Fibroblast of lung (primary cell): ENCODE results near the gene CYP2A6. TPM values are rescaled to one million over a fixed set of nuclear protein-coding genes. Genes with fewer than 3 reads are reported as not detected.

Experiments
- DNase-seq, 2 donors: peaks; one replicate each; pipeline versions ENCODE4 v3.0.0 to v3.0.0-alpha.2; 2010; ENCODE audit warnings: low read depth in 2 of 2
- H2AFZ ChIP-seq: 2 replicates; pipeline ENCODE4 v1.5.1; 2012; ENCODE audit warnings: low read length, control low read depth, inconsistent platforms
- H3K27ac ChIP-seq: 2 replicates; pipeline ENCODE4 v1.5.1; 2011; ENCODE audit warnings: low read length, control low read depth; ENCODE audit not compliant: insufficient read depth
- H3K27me3 ChIP-seq: 2 replicates; pipeline ENCODE4 v1.5.1; 2011; ENCODE audit warnings: mild to moderate bottlenecking, low read length; ENCODE audit not compliant: control insufficient read depth, insufficient read depth
- H3K36me3 ChIP-seq: 2 replicates; pipeline ENCODE4 v1.5.1; 2011; ENCODE audit warnings: low read length; ENCODE audit not compliant: control insufficient read depth, insufficient read depth
- H3K4me1 ChIP-seq: 2 replicates; pipeline ENCODE4 v1.5.1; 2011; ENCODE audit warnings: low read length; ENCODE audit not compliant: control insufficient read depth, insufficient read depth; ENCODE audit errors: extremely low read depth
- H3K4me2 ChIP-seq: 2 replicates; pipeline ENCODE4 v1.5.1; 2011; ENCODE audit warnings: low read length, control low read depth; ENCODE audit not compliant: insufficient read depth; ENCODE audit errors: extremely low read depth
- H3K4me3 ChIP-seq, 4 experiments: fragments of 200-600 bp in 1 of 4; sonication (generic) in 1 of 4; replicated peaks in 1 of 4; 2 replicates each; pipeline ENCODE4 v1.5.1; 2011 to 2016; ENCODE audit warnings: low read length in 4 of 4, low read depth in 3 of 4, mild to moderate bottlenecking in 3 of 4, control low read depth in 2 of 4, inconsistent platforms in 1 of 4, mixed read lengths in 1 of 4; ENCODE audit not compliant: insufficient read depth in 1 of 4; ENCODE audit errors: control extremely low read depth in 1 of 4
- H3K79me2 ChIP-seq: 2 replicates; pipeline ENCODE4 v1.5.1; 2012; ENCODE audit warnings: mild to moderate bottlenecking, low read length, inconsistent platforms; ENCODE audit not compliant: control insufficient read depth, insufficient read depth
- H3K9ac ChIP-seq: 2 replicates; pipeline ENCODE4 v1.5.1; 2011; ENCODE audit warnings: mild to moderate bottlenecking, low read length, control low read depth; ENCODE audit not compliant: insufficient read depth
- H3K9me3 ChIP-seq: 2 replicates; pipeline ENCODE4 v1.5.1; 2012; ENCODE audit warnings: low read depth, low read length; ENCODE audit not compliant: control insufficient read depth, insufficient read depth
- H4K20me1 ChIP-seq: 2 replicates; pipeline ENCODE4 v1.5.1; 2011; ENCODE audit warnings: low read length; ENCODE audit not compliant: control insufficient read depth, insufficient read depth; ENCODE audit errors: extremely low read depth
- EZH2 ChIP-seq: IDR thresholded peaks from 2 replicates; pipeline ENCODE4 v1.5.1; 2012; ENCODE audit warnings: low read length, control low read depth, mild to moderate bottlenecking; ENCODE audit errors: missing control alignments
- polyA plus RNA-seq, 2 donors: library from polyadenylated mRNA; depleted of rRNA in 1 of 2; stranded (reverse) in 1 of 2; unstranded in 1 of 2; fragments of >200 nt; gene quantifications; 2 replicates each; pipeline ENCODE4 v1.2.1, GENCODE V29; 2011 to 2012; ENCODE audit warnings: missing spikeins in 1 of 2
- total RNA-seq: library from RNA; depleted of rRNA; stranded (reverse); fragments of >200 nt; gene quantifications from 2 replicates; pipeline ENCODE4 v1.2.1, GENCODE V29; 2014
- TF ChIP-seq, protein P1 (sequence below), 2 donors: IDR thresholded peaks in 1 of 2; conservative IDR thresholded peaks in 1 of 2; 1 replicate in 1 of 2; 2 replicates in 1 of 2; pipeline ENCODE4 v1.5.1; 2011 to 2012; ENCODE audit warnings: low read length in 2 of 2, control low read depth in 1 of 2, inconsistent platforms in 1 of 2, low read depth in 1 of 2, mild to moderate bottlenecking in 1 of 2

The CYP2A6 gene
- total and polyA plus RNA-seq, 2 donors (not counting 1 experiment from before 2014, with no cell fraction given), result not detected

DNA sequence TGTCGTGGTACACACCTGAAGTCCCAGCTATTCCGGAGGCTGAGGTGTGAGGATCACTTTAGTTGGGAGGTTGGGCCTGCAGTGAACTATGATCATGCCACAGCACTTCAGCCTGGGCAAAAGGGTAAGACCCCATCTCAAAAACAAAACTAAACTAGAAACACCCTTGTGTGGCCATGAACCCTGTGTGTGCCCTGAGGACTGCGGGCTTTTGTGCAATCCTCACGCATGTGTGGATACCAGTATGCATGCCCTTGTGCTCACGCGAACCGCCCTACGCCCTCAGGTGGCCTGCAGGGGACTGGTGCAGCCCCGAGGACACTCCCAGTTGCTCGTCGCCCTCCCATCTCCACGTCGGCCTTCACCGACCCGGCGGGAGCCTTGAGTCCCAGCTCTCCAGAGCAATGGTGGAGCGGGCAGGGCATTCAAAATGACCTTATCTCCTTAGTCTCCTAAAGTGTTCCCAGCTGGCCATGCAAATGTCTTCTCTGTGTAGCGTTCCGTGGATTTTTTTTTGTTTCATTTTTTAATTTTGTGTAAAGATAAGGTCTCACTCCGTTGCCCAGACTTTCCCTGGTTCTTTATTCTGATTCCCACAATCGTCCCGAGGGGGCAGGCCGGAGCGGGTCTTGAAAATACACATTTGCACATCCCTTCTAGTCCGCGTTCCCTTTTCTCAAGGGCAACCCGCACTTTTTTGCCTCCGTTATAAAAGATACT is 52.1 kb downstream of the CYP2A6 start:
- H2AFZ ChIP-seq, result peak overlapping the region; percentile 80
- no peaks in the 10 kb centered on the region for H3K27me3 ChIP-seq
- peaks cover 37% of the 10 kb centered on the region for H3K79me2 ChIP-seq
- peaks cover 29% of the 10 kb centered on the region for H3K4me1 ChIP-seq
- peaks cover 2% of the 10 kb centered on the region for H4K20me1 ChIP-seq
- H3K9ac ChIP-seq, result peak overlapping the region; percentile 55
- H3K27ac ChIP-seq, result peak overlapping the region; percentile 61
- peak overlapping the region; percentile 59 for H3K4me2 ChIP-seq
- no peak for TF ChIP-seq EZH2
- TF ChIP-seq, protein P1, sequence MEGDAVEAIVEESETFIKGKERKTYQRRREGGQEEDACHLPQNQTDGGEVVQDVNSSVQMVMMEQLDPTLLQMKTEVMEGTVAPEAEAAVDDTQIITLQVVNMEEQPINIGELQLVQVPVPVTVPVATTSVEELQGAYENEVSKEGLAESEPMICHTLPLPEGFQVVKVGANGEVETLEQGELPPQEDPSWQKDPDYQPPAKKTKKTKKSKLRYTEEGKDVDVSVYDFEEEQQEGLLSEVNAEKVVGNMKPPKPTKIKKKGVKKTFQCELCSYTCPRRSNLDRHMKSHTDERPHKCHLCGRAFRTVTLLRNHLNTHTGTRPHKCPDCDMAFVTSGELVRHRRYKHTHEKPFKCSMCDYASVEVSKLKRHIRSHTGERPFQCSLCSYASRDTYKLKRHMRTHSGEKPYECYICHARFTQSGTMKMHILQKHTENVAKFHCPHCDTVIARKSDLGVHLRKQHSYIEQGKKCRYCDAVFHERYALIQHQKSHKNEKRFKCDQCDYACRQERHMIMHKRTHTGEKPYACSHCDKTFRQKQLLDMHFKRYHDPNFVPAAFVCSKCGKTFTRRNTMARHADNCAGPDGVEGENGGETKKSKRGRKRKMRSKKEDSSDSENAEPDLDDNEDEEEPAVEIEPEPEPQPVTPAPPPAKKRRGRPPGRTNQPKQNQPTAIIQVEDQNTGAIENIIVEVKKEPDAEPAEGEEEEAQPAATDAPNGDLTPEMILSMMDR (conservative IDR thresholded peaks at IDR 0.05 in 1 of 2, IDR thresholded peaks at IDR 0.05 in 1 of 2; ENCODE audit: low read depth in 1 of 2, low read length in 2 of 2), result peak; percentile 50 to 61
- H3K9me3 ChIP-seq, result no peaks in the 10 kb centered on the region
- peak; percentile 52 to 55 for DNase-seq
- H3K4me3 ChIP-seq, result peak overlapping the region; percentile 45 to 81 (median 59)
- peaks cover 13% of the 10 kb centered on the region for H3K36me3 ChIP-seq

DNA sequence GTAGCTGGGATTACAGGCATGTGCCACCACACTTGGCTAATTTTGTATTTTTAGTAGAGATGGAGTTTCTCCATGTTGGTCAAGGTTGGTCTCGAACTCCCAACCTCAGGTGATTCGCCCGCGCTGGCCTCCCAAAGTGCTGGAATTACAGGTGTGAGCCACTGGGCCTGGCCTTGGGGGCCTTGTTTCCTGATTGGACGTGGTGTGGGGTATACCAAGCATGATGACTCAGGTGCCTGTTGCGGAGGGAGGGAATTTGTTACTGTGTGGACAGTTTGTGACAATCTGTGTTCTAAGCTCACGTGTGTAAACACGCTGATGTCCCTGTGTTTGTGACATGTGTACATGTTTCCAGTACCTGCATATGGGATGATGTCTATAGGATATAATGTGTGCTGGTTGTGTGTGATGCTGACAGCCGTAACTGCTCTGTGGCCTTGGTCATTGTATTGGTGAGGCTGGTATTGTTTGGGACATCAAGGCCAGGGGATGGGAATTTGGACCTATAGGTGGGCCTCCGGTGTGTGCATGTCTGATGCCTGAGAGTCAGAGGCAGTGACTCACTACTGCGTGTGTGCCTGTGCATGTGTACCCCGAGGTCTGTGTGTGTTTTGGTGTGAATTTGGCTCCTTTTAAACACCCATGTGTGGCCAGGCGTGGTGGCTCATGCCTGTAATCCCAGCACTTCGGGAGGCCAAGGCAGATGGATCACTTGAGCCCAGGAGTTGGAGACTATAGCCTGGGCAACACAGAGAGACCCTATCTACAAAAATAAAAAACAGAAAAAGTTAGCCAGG is 52.9 kb downstream of the CYP2A6 start:
- Histone ChIP-seq H3K4me2 (no peak overlapping the region), H3K9me3 (no peaks in the 10 kb centered on the region), H3K4me1 (peaks cover 22% of the 10 kb centered on the region), H3K27me3 (no peaks in the 10 kb centered on the region), H3K27ac (peak overlapping the region; percentile 61), H3K9ac (no peak overlapping the region), H3K79me2 (peaks cover 29% of the 10 kb centered on the region), H3K36me3 (peaks cover 9% of the 10 kb centered on the region), H3K4me3 (peak overlapping the region in 1 of 4 experiments; percentile 66), H2AFZ (no peak overlapping the region), H4K20me1 (peaks cover 2% of the 10 kb centered on the region)
- DNase-seq, result no peak
- no peak for TF ChIP-seq EZH2

Other genes with a start within 250 kb of the CYP2A6 start
- 46.4 and 60.9 TPM in 2 replicates for gene LTBP4, start 249.1 kb downstream of the CYP2A6 start, total RNA-seq
- gene LTBP4, start 249.1 kb downstream of the CYP2A6 start, polyA plus RNA-seq, result 29.6 and 31.7 TPM in 2 replicates
- gene NUMBL, start 159.8 kb downstream of the CYP2A6 start, total RNA-seq, result 30.6 and 33.4 TPM in 2 replicates
- 26.2 and 28.2 TPM in 2 replicates for gene NUMBL, start 159.8 kb downstream of the CYP2A6 start, polyA plus RNA-seq
- 28.0 and 43.4 TPM in 2 replicates for gene COQ8B, start 133.6 kb downstream of the CYP2A6 start, total RNA-seq
- gene COQ8B, start 133.6 kb downstream of the CYP2A6 start, polyA plus RNA-seq, result 13.7 and 16.7 TPM in 2 replicates
- gene ITPKC, start 133.3 kb downstream of the CYP2A6 start, total RNA-seq, result 19.5 and 23.1 TPM in 2 replicates
- gene ITPKC, start 133.3 kb downstream of the CYP2A6 start, polyA plus RNA-seq, result 6.5 TPM in 2 replicates
- gene ACTMAP, start 100.0 kb downstream of the CYP2A6 start, total RNA-seq, result 0.51 and 1.8 TPM in 2 replicates
- 2.2 and 2.5 TPM in 2 replicates for gene ACTMAP, start 100.0 kb downstream of the CYP2A6 start, polyA plus RNA-seq
- 22.1 and 41.9 TPM in 2 replicates for gene SNRPA, start 99.2 kb downstream of the CYP2A6 start, total RNA-seq
- 74.4 and 134 TPM in 2 replicates for gene SNRPA, start 99.2 kb downstream of the CYP2A6 start, polyA plus RNA-seq
- gene MIA, start 74.9 kb downstream of the CYP2A6 start, total RNA-seq, result 0.26 TPM in 1 of 2 replicates, not detected in the other
- gene MIA, start 74.9 kb downstream of the CYP2A6 start, polyA plus RNA-seq, result 0.99 TPM in 1 of 2 replicates, not detected in the other
- gene RAB4B, start 72.2 kb downstream of the CYP2A6 start, total RNA-seq, result 4.4 and 10.6 TPM in 2 replicates
- 11.8 and 12.8 TPM in 2 replicates for gene RAB4B, start 72.2 kb downstream of the CYP2A6 start, polyA plus RNA-seq
- gene EGLN2, start 51.3 kb downstream of the CYP2A6 start, total RNA-seq, result 83.2 and 106 TPM in 2 replicates
- 27.3 and 33.9 TPM in 2 replicates for gene EGLN2, start 51.3 kb downstream of the CYP2A6 start, polyA plus RNA-seq
- gene CYP2A7, start 31.8 kb upstream of the CYP2A6 start, total RNA-seq, result not detected in 2 replicates
- not detected in 2 replicates for gene CYP2A7, start 31.8 kb upstream of the CYP2A6 start, polyA plus RNA-seq
- gene CYP2B6, start 140.8 kb upstream of the CYP2A6 start, total RNA-seq, result not detected in 2 replicates
- not detected in 2 replicates for gene CYP2B6, start 140.8 kb upstream of the CYP2A6 start, polyA plus RNA-seq
- not detected in 2 replicates for gene CYP2A13, start 238.0 kb upstream of the CYP2A6 start, total RNA-seq
- gene CYP2A13, start 238.0 kb upstream of the CYP2A6 start, polyA plus RNA-seq, result not detected in 2 replicates